GM12892 (cell line): Measurements from ENCODE around the gene SPEG.

ENCODE experiments used
- POLR2A ChIP-seq: IDR thresholded peaks from 2 replicates; pipeline ENCODE4 v1.6.1; 2011; ENCODE audit warnings: low read depth, low read length, control low read depth
- POLR2AphosphoS5 ChIP-seq: IDR thresholded peaks from 2 replicates; pipeline ENCODE4 v1.6.1; 2011; ENCODE audit warnings: low read depth, low read length, control low read depth

- TF ChIP-seq POLR2A, result no peak
- TF ChIP-seq POLR2AphosphoS5, result no peak
Observed at GRCh38 chr2:219496825-219497494, 62.3 kb downstream of the SPEG start.
